ENCODE measurements around the gene TMEM123. TPM values are rescaled to one million over a fixed set of nuclear protein-coding genes. Genes with fewer than 3 reads are reported as not detected.

The TMEM123 gene
- total RNA-seq (2016; rRNA removed; fragmentation: Illumina TruSeq; extraction: Trizol), result 265 and 365 TPM in 2 replicates
- 106 and 111 TPM in 2 replicates for total RNA-seq (2016; cell fraction: cytosol; rRNA removed; fragmentation: Illumina TruSeq; extraction: Trizol; ENCODE audit: low read depth)
- 253 and 367 TPM in 2 replicates for total RNA-seq (2016; cell fraction: insoluble cytoplasmic fraction; rRNA removed; fragmentation: Illumina TruSeq; extraction: Trizol)
- 267 and 271 TPM in 2 replicates for total RNA-seq (2016; cell fraction: membrane; rRNA removed; fragmentation: Illumina TruSeq; extraction: Trizol)
- 271 and 302 TPM in 2 replicates for total RNA-seq (2016; cell fraction: nucleus; rRNA removed; fragmentation: Illumina TruSeq; extraction: Trizol)
- polyA plus RNA-seq (2011; rRNA removed), result 2,108 and 2,761 TPM in 2 replicates
- 1,026 and 1,553 TPM in 2 replicates for polyA plus RNA-seq (2011; cell fraction: cytosol; rRNA removed)
- 209 and 224 TPM in 2 replicates for polyA plus RNA-seq (2011; cell fraction: nucleus; rRNA removed)
- polyA plus RNA-seq (2012), result 787 and 938 TPM in 2 replicates
- 159 and 182 TPM in 2 replicates for polyA plus RNA-seq (2016; cell fraction: cytosol; fragmentation: Illumina TruSeq; extraction: Trizol; ENCODE audit: low read depth)
- 316 and 330 TPM in 2 replicates for polyA plus RNA-seq (2016; cell fraction: insoluble cytoplasmic fraction; fragmentation: Illumina TruSeq; extraction: Trizol; ENCODE audit: low read depth)
- 230 and 256 TPM in 2 replicates for polyA plus RNA-seq (2016; cell fraction: membrane; fragmentation: Illumina TruSeq; extraction: Trizol; ENCODE audit: low read depth)
- 368 and 391 TPM in 2 replicates for polyA plus RNA-seq (2016; cell fraction: nucleus; fragmentation: Illumina TruSeq; extraction: Trizol; ENCODE audit: insufficient read depth, low read depth)
- polyA minus RNA-seq (2011; rRNA and poly(A)+ RNA removed; ENCODE audit: low replicate concordance), result 117 and 454 TPM in 2 replicates
- polyA minus RNA-seq (2011; cell fraction: cytosol; rRNA and poly(A)+ RNA removed), result 1,086 and 1,277 TPM in 2 replicates
- polyA minus RNA-seq (2011; cell fraction: nucleus; rRNA and poly(A)+ RNA removed), result 441 and 760 TPM in 2 replicates
- Bru-seq, nascent RNA, result percentile 98 among the genes with signal in this experiment
- BruChase-seq, experiment 1, labeled RNA remaining after a 6-hour chase, result percentile 98 among the genes with signal in this experiment
- BruChase-seq, experiment 2, labeled RNA remaining after a 2-hour chase, result percentile 95 among the genes with signal in this experiment
- long read RNA-seq, experiment 1, transcript TMEM123-202 (5 exons, 3,579 nt), result major isoform, 191 of 222 reads
- long read RNA-seq, experiment 1, partial matches to known transcripts, result 9 of 222 reads
- long read RNA-seq, experiment 1, other reads (novel, unspliced or antisense), result 20 of 222 reads
- long read RNA-seq, experiment 2, transcript TMEM123-202 (5 exons, 3,579 nt), result major isoform, 77 of 464 reads
- long read RNA-seq, experiment 2, partial matches to known transcripts, result 5 of 464 reads
- long read RNA-seq, experiment 2, other reads (novel, unspliced or antisense), result 381 of 464 reads

DNA sequence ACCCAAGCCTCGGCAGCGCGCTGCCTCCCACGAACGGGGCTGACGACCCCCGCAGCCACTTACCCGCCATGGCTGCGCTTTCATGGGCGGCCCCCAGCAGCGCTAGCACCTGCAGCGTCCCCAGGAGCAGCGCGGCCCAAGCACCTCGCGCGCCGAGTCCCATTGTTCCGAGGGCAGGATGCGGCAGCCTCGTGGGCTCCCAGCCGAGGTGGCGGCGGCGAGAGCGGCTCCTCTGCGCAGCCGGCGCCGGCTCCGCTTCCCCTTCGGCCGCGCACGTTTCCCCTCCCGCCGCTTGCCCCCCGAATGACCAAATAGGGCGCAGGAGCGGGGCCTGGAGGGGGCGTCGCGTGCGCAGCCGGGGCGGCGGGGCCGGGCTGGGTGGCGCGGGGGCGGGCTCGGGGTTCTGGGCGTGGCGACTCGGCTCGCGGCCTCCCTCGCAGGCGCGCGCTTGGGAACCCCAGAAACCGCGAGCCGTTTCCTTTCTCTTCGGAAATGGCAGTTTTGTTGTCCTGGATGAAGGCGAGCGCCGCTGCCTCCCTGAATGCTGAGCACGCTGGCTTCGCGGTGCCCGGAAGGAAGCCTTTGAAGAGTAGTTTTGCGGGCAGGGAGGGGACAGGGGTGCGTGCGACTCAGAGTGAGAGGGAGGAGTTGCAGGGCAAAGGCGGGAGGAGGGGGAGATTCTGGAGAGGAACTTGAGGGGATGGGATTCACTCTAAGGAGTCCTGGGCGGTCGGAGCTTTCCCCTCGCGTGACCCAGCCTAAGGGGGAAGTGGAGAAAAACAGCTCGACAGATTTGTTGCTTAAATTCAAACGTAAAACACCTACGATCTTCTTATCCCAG is at the start of gene TMEM123:
Gene TMEM123 (minus strand): TSS at position 305 of the 841 bp plus-strand sequence. CDS start 142 bp downstream, at position 163.
- Histone ChIP-seq H2AFZ (ENCODE audit: low read length) (no peak within 1 kb of the TSS), H3K4me3 (replicated peaks in 1 of 3; ENCODE audit: insufficient read depth in 1 of 3, low read depth in 2 of 3, low read length in 3 of 3) (peak within 1 kb of the TSS; percentile 87 to 95 (median 91)), H3K36me3 (replicated peaks in 1 of 2; ENCODE audit: control insufficient read depth in 1 of 2, insufficient read depth in 2 of 2, low read length in 2 of 2) (peaks cover 5 to 12% of the 10 kb centered on the region in 2 experiments), H3K4me2 (ENCODE audit: low read depth, low read length) (peak within 1 kb of the TSS; percentile 92), H3K79me2 (ENCODE audit: insufficient read depth, low read length) (peaks cover 64% of the 10 kb centered on the region), H3K27ac (ENCODE audit: extremely low read length, insufficient read depth, low read length) (peak within 1 kb of the TSS; percentile 96), H3K9me3 (ENCODE audit: low read length) (no peaks in the 10 kb centered on the region), H4K20me1 (ENCODE audit: insufficient read depth, low read length) (peaks cover 39% of the 10 kb centered on the region), H3K27me3 (ENCODE audit: control insufficient read depth in 1 of 2, insufficient read depth in 2 of 2, low read length in 2 of 2) (no peaks in the 10 kb centered on the region; a peak in 1 of 5 replicates), H3K9ac (ENCODE audit: insufficient read depth, low read depth, low read length) (peak within 1 kb of the TSS; percentile 99), H3K4me1 (ENCODE audit: insufficient read depth, low read length) (peaks cover 71% of the 10 kb centered on the region)
- ATAC-seq (peak; percentile 77), DNase-seq (ENCODE audit: low spot score) (peak; percentile 71), FAIRE-seq (no peak)
- TSS peak; percentile 69 for BruUV-seq (replicated peaks)
- ChIA-PET POLR2A (interaction anchor here (0.8 to 1.6 kb wide), 9 partner anchors 9 to 46 kb away, joined by 3 to 22 read pairs (median 5); no protein-coding TSS in a partner anchor), CTCF (ENCODE audit: low intra/inter-chr PET ratio, low total read pairs) (interaction anchor here (1.1 kb wide), 1 partner anchor 42 kb away, joined by 3 read pairs; no protein-coding TSS in a partner anchor)
- intact Hi-C loops (cut with micrococcal nuclease; ENCODE audit: unreplicated experiment) (loop anchor here (5.0 kb wide), 1 partner anchor 60 kb away; no protein-coding TSS in a partner anchor), in situ Hi-C loops (cut with HindIII; ENCODE audit: extremely low pct_ligation_motif_present, low pct_unique_long_range_greater_than_20kb) (no loop called here)
- 1% methylated on average over 22 of the region's 83 CpGs for WGBS (ENCODE audit: low lambda C conversion rate)
- peak; percentile 70 for TF ChIP-seq GABPB1 (CRISPR knock-in tag; IDR thresholded peaks at IDR 0.05)
- TF ChIP-seq IRF2 (CRISPR knock-in tag; IDR thresholded peaks at IDR 0.05), result no peak; the same call in 1 of the 2 replicates
- peak; percentile 63 for TF ChIP-seq SAFB2 (CRISPR knock-in tag; IDR thresholded peaks at IDR 0.05; ENCODE audit: borderline replicate concordance, low read depth)
- peak; percentile 27 for TF ChIP-seq POGZ (CRISPR knock-in tag; IDR thresholded peaks at IDR 0.05)
- TF ChIP-seq ZNF883 (CRISPR knock-in tag; IDR thresholded peaks at IDR 0.05; ENCODE audit: not compliant biosample characterization), result no peak
- no peak for TF ChIP-seq NR2F1 (CRISPR knock-in tag; IDR thresholded peaks at IDR 0.05)
- no peak for TF ChIP-seq ZNF556 (CRISPR knock-in tag; IDR thresholded peaks at IDR 0.05; ENCODE audit: borderline replicate concordance)
- TF ChIP-seq NFE2L2 (IDR thresholded peaks at IDR 0.05; ENCODE audit: low read length), result no peak
- no peak for TF ChIP-seq ZBTB2 (CRISPR knock-in tag; IDR thresholded peaks at IDR 0.05; ENCODE audit: low read depth)
- TF ChIP-seq TAF15 (IDR thresholded peaks at IDR 0.05; ENCODE audit: low read depth, low read length, poor library complexity, severe bottlenecking), result no peak
- TF ChIP-seq ZNF547 (CRISPR knock-in tag; IDR thresholded peaks at IDR 0.05), result 0 out of 2 replicates have a peak, but pooled peaks have one; percentile 37
- TF ChIP-seq ZFP82 (CRISPR knock-in tag; IDR thresholded peaks at IDR 0.05; ENCODE audit: borderline replicate concordance), result peak; percentile 87; the same call in 1 of the 2 replicates
- TF ChIP-seq ZNF350 (CRISPR knock-in tag; IDR thresholded peaks at IDR 0.05; ENCODE audit: borderline replicate concordance, low read depth), result no peak
- TF ChIP-seq ZBTB20 (CRISPR knock-in tag; IDR thresholded peaks at IDR 0.05; ENCODE audit: borderline replicate concordance, low read depth), result no peak

All from HepG2 (cell line).